ENCODE measurements around the gene KLF6.

GRCh38 chr10:3787816-3788215, 2.8 kb upstream of the KLF6 start:
- TF ChIP-seq CTCF (IDR thresholded peaks at IDR 0.05) = peak in 2 of 6 experiments; percentile 17 to 18
- TF ChIP-seq POLR2A (IDR thresholded peaks at IDR 0.05) = peak; percentile 20 to 68

Measured in Peyer's patch (tissue), 4 donors.